H9 (cell line): ENCODE results near the gene ABCD3. TPM values are rescaled to one million over a fixed set of nuclear protein-coding genes. Genes with fewer than 3 reads are reported as not detected.

ENCODE experiments used
- DNase-seq: peaks from one replicate; pipeline ENCODE4 v3.0.0-alpha.2; 2017
- H2AFZ ChIP-seq: one replicate; pipeline ENCODE4 v1.6.1; 2013; ENCODE audit warnings: mild to moderate bottlenecking, low read length, control low read depth, moderate library complexity
- H2AK5ac ChIP-seq: 2 replicates; pipeline ENCODE4 v1.6.1; 2013; ENCODE audit warnings: low read length, control low read depth, mixed read lengths; ENCODE audit not compliant: insufficient read length
- H2BK120ac ChIP-seq: one replicate; pipeline ENCODE4 v1.6.1; 2013; ENCODE audit warnings: low read depth, mild to moderate bottlenecking, low read length, control low read depth, inconsistent platforms; ENCODE audit not compliant: poor library complexity, severe bottlenecking
- H2BK12ac ChIP-seq: 2 replicates; pipeline ENCODE4 v1.6.1; 2013; ENCODE audit warnings: low read length, control low read depth, mixed read lengths, low read depth; ENCODE audit not compliant: insufficient read length
- H2BK15ac ChIP-seq: 2 replicates; pipeline ENCODE4 v1.6.1; 2013; ENCODE audit warnings: low read depth, low read length, control low read depth
- H2BK20ac ChIP-seq: one replicate; pipeline ENCODE4 v1.6.1; 2013; ENCODE audit warnings: low read depth, mild to moderate bottlenecking, low read length, control low read depth, inconsistent platforms; ENCODE audit not compliant: poor library complexity, severe bottlenecking
- H2BK5ac ChIP-seq: 2 replicates; pipeline ENCODE4 v1.6.1; 2013; ENCODE audit warnings: low read length, control low read depth, mixed read lengths; ENCODE audit not compliant: insufficient read length
- H3K14ac ChIP-seq: 2 replicates; pipeline ENCODE4 v1.6.1; 2013; ENCODE audit warnings: low read length, control low read depth; ENCODE audit not compliant: insufficient read depth
- H3K18ac ChIP-seq: 2 replicates; pipeline ENCODE4 v1.6.1; 2013; ENCODE audit warnings: low read depth, mild to moderate bottlenecking, mixed read lengths, low read length, control low read depth; ENCODE audit not compliant: insufficient read length
- H3K23ac ChIP-seq: 2 replicates; pipeline ENCODE4 v1.6.1; 2013; ENCODE audit warnings: low read length, control low read depth, mixed read lengths, low read depth; ENCODE audit not compliant: insufficient read length
- H3K23me2 ChIP-seq: 2 replicates; pipeline ENCODE4 v1.6.1; 2013; ENCODE audit warnings: low read depth, mild to moderate bottlenecking, mixed read lengths, low read length, control low read depth; ENCODE audit not compliant: insufficient read length, poor library complexity, severe bottlenecking
- H3K27ac ChIP-seq: 2 replicates; pipeline ENCODE4 v1.5.1; 2013; ENCODE audit warnings: low read length, control low read depth, mixed read lengths, low read depth; ENCODE audit not compliant: insufficient read length
- H3K27me3 ChIP-seq: 2 replicates; pipeline ENCODE4 v1.6.1; 2013; ENCODE audit warnings: low read length, control low read depth, inconsistent platforms; ENCODE audit not compliant: insufficient read depth
- H3K4ac ChIP-seq: 2 replicates; pipeline ENCODE4 v1.6.1; 2013; ENCODE audit warnings: low read depth, mild to moderate bottlenecking, control low read depth, inconsistent platforms, low read length, moderate library complexity
- H3K4me1 ChIP-seq: 2 replicates; pipeline ENCODE4 v1.6.1; 2013; ENCODE audit warnings: low read length, control low read depth, inconsistent platforms; ENCODE audit not compliant: insufficient read depth
- H3K4me2 ChIP-seq: 2 replicates; pipeline ENCODE4 v1.6.1; 2013; ENCODE audit warnings: low read length, control low read depth, mixed read lengths; ENCODE audit not compliant: insufficient read length, insufficient read depth
- H3K56ac ChIP-seq: 2 replicates; pipeline ENCODE4 v1.6.1; 2013; ENCODE audit warnings: low read depth, mild to moderate bottlenecking, mixed read lengths, low read length, control low read depth; ENCODE audit not compliant: insufficient read length
- H3K79me1 ChIP-seq: 2 replicates; pipeline ENCODE4 v1.6.1; 2013; ENCODE audit warnings: low read depth, mild to moderate bottlenecking, moderate library complexity, low read length, control low read depth, inconsistent platforms; ENCODE audit not compliant: insufficient read depth, poor library complexity, severe bottlenecking
- H3K79me2 ChIP-seq: 2 replicates; pipeline ENCODE4 v1.6.1; 2013; ENCODE audit warnings: low read length, control low read depth, inconsistent platforms; ENCODE audit not compliant: insufficient read depth
- H3K9ac ChIP-seq: 2 replicates; pipeline ENCODE4 v1.6.1; 2013; ENCODE audit warnings: low read length, control low read depth, mixed read lengths; ENCODE audit not compliant: insufficient read length; ENCODE audit errors: extremely low read depth
- H3K9me3 ChIP-seq: one replicate; pipeline ENCODE4 v1.6.1; 2013; ENCODE audit warnings: low read depth, low read length, inconsistent platforms; ENCODE audit not compliant: control insufficient read depth
- H3T11ph ChIP-seq: one replicate; pipeline ENCODE4 v1.6.1; 2013; ENCODE audit warnings: mild to moderate bottlenecking, low read length, control low read depth, inconsistent platforms
- H4K20me1 ChIP-seq: one replicate; pipeline ENCODE4 v1.6.1; 2013; ENCODE audit not compliant: control insufficient read depth, insufficient read length, insufficient read depth
- H4K5ac ChIP-seq: 2 replicates; pipeline ENCODE4 v1.6.1; 2013; ENCODE audit warnings: low read depth, mild to moderate bottlenecking, mixed read lengths, low read length, control low read depth; ENCODE audit not compliant: insufficient read length
- H4K8ac ChIP-seq: replicated peaks from 2 replicates; pipeline ENCODE4 v1.6.1; 2013; ENCODE audit warnings: low read length, control low read depth, mixed read lengths, low read depth; ENCODE audit not compliant: insufficient read length
- H4K91ac ChIP-seq: 2 replicates; pipeline ENCODE4 v1.6.1; 2013; ENCODE audit warnings: low read depth, mild to moderate bottlenecking, moderate library complexity, mixed read lengths, low read length, control low read depth; ENCODE audit not compliant: insufficient read length
- H3K27ac Mint-ChIP-seq, 3 experiments: 2 replicates in 2 of 3; 3 replicates in 1 of 3; pipeline ENCODE4 v1.8.0; 2020 to 2021; ENCODE audit warnings: mixed read lengths in 3 of 3, mild to moderate bottlenecking in 1 of 3, moderate library complexity in 1 of 3
- H3K27me3 Mint-ChIP-seq: 2 replicates; pipeline ENCODE4 v1.8.0; 2021; ENCODE audit warnings: low read depth, mild to moderate bottlenecking, moderate library complexity, mixed read lengths
- H3K36me3 Mint-ChIP-seq, 3 experiments: 2 replicates in 2 of 3; 3 replicates in 1 of 3; pipeline ENCODE4 v1.8.0; 2020 to 2021; ENCODE audit warnings: low read depth in 3 of 3, mixed read lengths in 3 of 3; ENCODE audit not compliant: insufficient read depth in 1 of 3
- H3K4me1 Mint-ChIP-seq, 2 experiments: 2 replicates each; pipeline ENCODE4 v1.8.0; 2020; ENCODE audit warnings: mixed read lengths in 2 of 2
- H3K4me3 Mint-ChIP-seq, 2 experiments: 2 replicates in 1 of 2; 3 replicates in 1 of 2; pipeline ENCODE4 v1.8.0; 2020 to 2021; ENCODE audit warnings: mild to moderate bottlenecking in 2 of 2, mixed read lengths in 2 of 2, moderate library complexity in 1 of 2
- H3K9me3 Mint-ChIP-seq, 2 experiments: 2 replicates in 1 of 2; 3 replicates in 1 of 2; pipeline ENCODE4 v1.8.0; 2020; ENCODE audit warnings: mild to moderate bottlenecking in 2 of 2, mixed read lengths in 2 of 2, moderate library complexity in 1 of 2
- CTCF ChIP-seq: fragments of 200-600 bp; sonication (generic); conservative IDR thresholded peaks from 3 replicates; pipeline ENCODE4 v1.8.0; 2021; ENCODE audit warnings: antibody characterized with exemption, mild to moderate bottlenecking
- WGBS: extraction: QIAGEN DNeasy Blood & Tissue Kit; methylation state at CpG from one replicate; pipeline ENCODE4 v1.1.7; 2013; ENCODE audit warnings: missing lambda C conversion rate, low lambda C conversion rate, mixed read lengths; ENCODE audit not compliant: insufficient read length; ENCODE audit errors: extremely low coverage; 5-methylcytosine and 5-hydroxymethylcytosine counted together
- total RNA-seq: library from RNA; stranded (reverse); gene quantifications from 2 replicates; pipeline ENCODE4 v1.2.1, GENCODE V29; 2021

The ABCD3 gene
- total RNA-seq, 1 experiment from 2014 or later = 32.0 TPM

DNA sequence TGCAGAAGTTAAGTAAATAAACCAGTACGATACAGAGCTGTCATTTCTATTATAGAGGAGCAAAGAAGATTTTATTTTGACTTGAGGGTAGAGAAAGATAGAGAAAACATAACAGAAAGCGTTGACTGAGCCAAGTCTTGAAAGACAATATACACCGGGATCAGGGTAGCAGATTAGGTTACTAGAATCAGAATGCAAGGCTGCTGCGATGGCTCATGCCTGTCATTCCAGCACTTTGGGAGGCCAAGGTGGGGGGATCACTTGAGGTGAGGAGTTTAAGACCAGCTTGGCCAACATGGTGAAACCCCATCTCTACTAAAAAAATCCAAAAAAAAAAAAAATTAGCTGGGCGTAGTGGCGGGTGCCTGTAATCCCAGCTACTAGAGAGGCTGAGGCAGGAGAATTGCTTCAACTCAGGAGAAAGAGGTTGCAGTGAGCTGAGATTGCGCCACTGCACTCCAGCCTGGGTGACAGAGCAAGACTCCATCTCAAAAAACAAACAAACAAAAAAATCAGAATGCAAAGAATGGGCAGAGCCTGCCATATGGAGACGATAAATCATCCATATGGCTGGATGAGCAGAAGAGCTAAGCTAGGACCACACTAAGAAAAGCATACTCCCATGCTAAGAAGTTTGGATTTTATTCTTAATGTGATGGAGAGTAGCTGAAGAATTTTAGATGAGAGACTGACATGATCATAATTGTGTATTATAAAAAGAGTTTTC, 9.9 kb upstream of the ABCD3 start:
- no peak for DNase-seq
- Histone ChIP-seq H3K23ac (no peak overlapping the region), H3K9ac (no peak overlapping the region), H3K79me1 (no peaks in the 10 kb centered on the region), H2AK5ac (no peak overlapping the region), H3K27me3 (no peaks in the 10 kb centered on the region), H2AFZ (no peak overlapping the region), H3K9me3 (no peaks in the 10 kb centered on the region), H2BK20ac (no peak overlapping the region), H3K27ac (no peak overlapping the region), H4K20me1 (no peaks in the 10 kb centered on the region), H2BK5ac (no peak overlapping the region), H2BK15ac (no peak overlapping the region), H4K8ac (no peak overlapping the region), H3K4me2 (no peak overlapping the region), H3K14ac (no peak overlapping the region), H3K18ac (no peak overlapping the region), H2BK120ac (no peak overlapping the region), H3K4me1 (no peaks in the 10 kb centered on the region), H3T11ph (no peak overlapping the region), H3K56ac (no peak overlapping the region), H4K5ac (no peak overlapping the region), H3K23me2 (no peaks in the 10 kb centered on the region), H3K79me2 (no peaks in the 10 kb centered on the region), H4K91ac (no peak overlapping the region), H2BK12ac (no peak overlapping the region), H3K4ac (no peak overlapping the region)
- Mint-ChIP-seq H3K36me3 (no peaks in the 10 kb centered on the region), H3K4me1 (peaks cover 16% of the 10 kb centered on the region in 2 experiments), H3K27ac (peak overlapping the region in 1 of 3 experiments; percentile 10; a peak in 1 of 7 replicates), H3K27me3 (no peaks in the 10 kb centered on the region; the same call in none of the 2 replicates), H3K4me3 (no peak overlapping the region), H3K9me3 (no peaks in the 10 kb centered on the region)
- WGBS = no CpG with 5 or more reads among the region's 8 CpGs
- no peak for TF ChIP-seq CTCF
